Measurements from ENCODE around the gene ADGRA1. TPM values are rescaled to one million over a fixed set of nuclear protein-coding genes. Genes with fewer than 3 reads are reported as not detected.

The ADGRA1 gene
- total and polyA plus RNA-seq, 7 donors: 0.05 to 0.84 (median 0.08) TPM; not detected in 2

GRCh38 chr10:133081636-133082035, 6.1 kb upstream of the ADGRA1 start:
- Histone ChIP-seq H3K4me1 (no peaks in the 10 kb centered on the region), H3K27ac (no peak overlapping the region), H3K36me3 (ENCODE audit: insufficient read depth in 1 of 2, low read depth in 1 of 2) (no peaks in the 10 kb centered on the region), H3K4me3 (no peak overlapping the region), H3K9me3 (no peaks in the 10 kb centered on the region), H3K27me3 (ENCODE audit: insufficient read depth in 3 of 3, low read length in 2 of 3) (peaks cover 0 to 70% (median 13%) of the 10 kb centered on the region in 3 donors)
- ATAC-seq (no peak), DNase-seq (no peak)
- TF ChIP-seq CTCF (IDR thresholded peaks at IDR 0.05): no peak
- 71 to 74% (median 73%) methylated on average over 12 to 16 of the region's 16 CpGs for WGBS, 3 donors
- intact Hi-C loops (cut with DNase I): no loop called here

DNA sequence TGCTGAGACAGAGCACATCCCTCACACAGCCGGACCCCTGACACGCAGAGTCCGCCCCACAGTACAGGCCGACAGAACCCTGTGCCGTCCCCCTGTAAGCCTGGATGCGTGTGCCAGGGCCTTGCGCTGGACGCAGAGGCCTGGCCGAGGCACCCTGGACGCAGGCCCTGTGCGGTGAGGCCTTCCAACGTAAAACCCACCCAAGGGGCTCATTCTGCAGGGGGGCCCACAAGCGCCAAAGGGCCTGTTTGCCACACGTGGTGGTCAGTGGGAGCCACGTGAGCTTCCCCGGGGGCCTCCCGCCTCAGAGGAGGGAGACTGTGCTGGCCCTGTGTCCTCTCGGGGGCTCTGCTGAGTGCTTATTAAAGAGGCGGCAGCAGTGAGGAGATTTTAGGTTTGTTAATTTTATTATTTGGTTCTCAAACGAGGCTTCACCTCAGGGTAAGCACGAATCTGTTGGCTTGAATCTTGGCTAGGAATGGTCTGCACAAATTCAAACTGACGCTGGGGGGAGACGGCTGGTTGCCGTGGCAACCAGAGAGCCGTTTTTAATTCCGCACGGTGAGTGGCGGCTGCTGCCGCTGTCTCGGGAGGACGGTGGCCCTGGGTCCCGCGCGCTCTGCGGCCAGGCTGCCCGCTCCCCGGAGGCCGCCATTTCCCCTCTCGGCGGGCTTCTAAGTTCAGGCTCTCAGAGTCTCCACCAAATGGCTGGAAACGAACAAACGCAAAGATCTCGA, 4.9 kb upstream of the ADGRA1 start:
- intact Hi-C loops (cut with DNase I): no loop called here
- Histone ChIP-seq H3K4me1 (no peaks in the 10 kb centered on the region), H3K27ac (no peak overlapping the region), H3K27me3 (ENCODE audit: insufficient read depth in 3 of 3, low read length in 2 of 3) (peaks cover 0 to 79% (median 19%) of the 10 kb centered on the region in 3 donors), H3K4me3 (no peak overlapping the region), H3K36me3 (ENCODE audit: insufficient read depth in 1 of 2, low read depth in 1 of 2) (no peaks in the 10 kb centered on the region), H3K9me3 (no peaks in the 10 kb centered on the region)
- ATAC-seq (no peak), DNase-seq (no peak)
- 73 to 81% (median 81%) methylated on average over 41 to 43 of the region's 43 CpGs for WGBS, 3 donors
- no peak for TF ChIP-seq CTCF (IDR thresholded peaks at IDR 0.05)

- 75 to 79% (median 79%) methylated on average over 27 to 30 of the region's 30 CpGs for WGBS, 3 donors
- H3K4me1 ChIP-seq: no peaks in the 10 kb centered on the region
- DNase-seq (no peak), ATAC-seq (no peak)
- intact Hi-C loops (cut with DNase I): no loop called here
- H3K27me3 ChIP-seq (ENCODE audit: insufficient read depth in 3 of 3, low read length in 2 of 3): peaks cover 0 to 86% (median 23%) of the 10 kb centered on the region in 3 donors
- H3K4me3 ChIP-seq: no peak overlapping the region
- TF ChIP-seq CTCF (IDR thresholded peaks at IDR 0.05): no peak
- no peak overlapping the region for H3K27ac ChIP-seq
- no peaks in the 10 kb centered on the region for H3K36me3 ChIP-seq (ENCODE audit: insufficient read depth in 1 of 2, low read depth in 1 of 2)
- H3K9me3 ChIP-seq: no peaks in the 10 kb centered on the region
Observed at GRCh38 chr10:133083422-133084100, 4.2 kb upstream of the ADGRA1 start.

DNA sequence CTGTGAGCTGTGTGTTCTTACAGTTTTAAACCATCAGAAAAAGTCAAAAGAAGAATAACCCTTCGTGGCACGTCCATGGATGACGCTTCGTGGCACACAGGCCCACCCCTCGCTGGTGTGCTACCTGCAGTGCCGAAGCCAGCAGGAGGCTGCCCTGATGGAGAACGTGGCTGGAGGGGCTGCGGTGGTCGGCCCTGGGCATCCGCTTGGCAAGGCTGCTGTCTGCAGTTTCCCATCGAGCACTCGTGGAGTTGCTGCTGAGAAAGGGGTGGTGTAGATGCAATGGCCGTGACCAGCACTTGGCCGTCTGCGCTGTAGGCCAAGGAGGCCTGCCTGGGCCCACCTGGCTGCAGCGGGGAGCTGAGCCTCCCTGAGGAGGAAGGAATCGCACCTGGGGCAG, 3.2 kb upstream of the ADGRA1 start:
- intact Hi-C loops (cut with DNase I): no loop called here
- DNase-seq (no peak), ATAC-seq (no peak)
- H3K36me3 ChIP-seq (ENCODE audit: insufficient read depth in 1 of 2, low read depth in 1 of 2): no peaks in the 10 kb centered on the region
- WGBS, 3 donors: 79 to 85% (median 83%) methylated on average over 17 of the region's 17 CpGs
- no peaks in the 10 kb centered on the region for H3K9me3 ChIP-seq
- no peak overlapping the region for H3K4me3 ChIP-seq
- H3K27ac ChIP-seq: no peak overlapping the region
- peaks cover 0 to 95% (median 31%) of the 10 kb centered on the region in 3 donors for H3K27me3 ChIP-seq (ENCODE audit: insufficient read depth in 3 of 3, low read length in 2 of 3)
- no peaks in the 10 kb centered on the region for H3K4me1 ChIP-seq
- TF ChIP-seq CTCF (IDR thresholded peaks at IDR 0.05): no peak

Measured in psoas muscle (tissue), 8 donors.